Stimulated activated CD4-positive, alpha-beta T cell treated with anti-CD3 and anti-CD28 coated beads, Interleukin-15, amount 100 ng/mL, for 48 hours (primary cell): ENCODE data around the gene ZNF280A.
"Not testable (repeated sequence)": the region's sequence is repeated elsewhere in the genome, so short reads cannot be mapped to it uniquely, and the experiment has no call there.

Experiments
- DNase-seq, 2 donors: peaks; one replicate each; pipeline ENCODE4 v3.0.0-alpha.2; 2020; ENCODE audit warnings: low read depth in 2 of 2

ZNF280A gene

DNA sequence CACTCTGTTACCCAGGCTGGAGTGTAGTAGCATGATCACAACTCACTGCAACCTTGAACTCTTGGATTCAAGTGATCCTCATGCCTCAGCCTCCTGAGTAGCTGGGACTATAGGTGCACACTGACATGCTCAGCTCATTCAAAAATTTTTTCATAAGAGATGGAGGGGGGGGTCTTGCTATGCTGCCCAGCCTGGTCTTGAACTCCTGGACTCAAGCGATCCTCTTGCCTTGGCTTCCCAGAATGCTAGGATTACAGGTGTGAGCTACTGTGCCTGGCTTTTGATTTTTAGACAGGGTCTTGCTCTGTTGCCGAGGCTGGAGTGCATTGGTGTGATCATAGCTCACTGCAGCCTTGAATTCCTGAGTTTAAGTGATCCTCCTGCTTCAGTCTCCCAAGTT, 25.0 kb upstream of the ZNF280A start:
- no peak for DNase-seq

DNA sequence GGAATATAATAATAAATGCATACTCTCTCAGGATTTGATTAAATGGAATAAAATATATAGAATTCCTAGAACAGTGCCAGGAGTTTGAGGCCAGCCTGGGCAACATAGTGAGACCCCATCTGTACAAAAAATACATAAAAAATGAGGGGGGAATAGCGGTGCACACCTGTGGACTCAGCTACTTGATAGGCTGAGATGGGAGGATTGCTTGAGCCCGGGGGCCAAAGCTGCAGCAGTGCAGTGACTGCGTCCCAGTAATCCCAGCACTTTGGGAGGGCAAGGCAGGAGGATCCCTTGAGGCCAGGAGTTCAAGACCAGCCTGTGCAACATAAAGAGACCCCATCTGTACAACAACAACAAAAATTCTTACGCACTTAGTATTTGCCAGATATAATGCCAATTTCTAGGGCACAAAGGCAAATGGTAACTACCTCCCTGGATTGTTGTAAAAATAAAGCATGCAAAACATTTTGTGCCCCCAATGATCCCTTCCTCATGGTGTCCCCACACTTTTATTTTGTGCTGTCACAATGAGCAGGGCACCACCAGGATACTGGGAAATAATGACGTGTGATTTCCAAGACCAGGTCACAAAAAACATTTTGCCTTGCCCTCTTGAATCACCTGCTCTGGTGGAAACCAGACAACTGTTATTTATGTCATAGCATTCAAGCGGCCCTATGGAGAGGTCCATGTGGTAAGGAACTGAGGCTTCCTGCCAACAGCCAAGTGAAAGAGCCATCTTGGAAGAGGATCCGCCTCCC, 18.3 kb upstream of the ZNF280A start:
- DNase-seq, result no peak

DNA sequence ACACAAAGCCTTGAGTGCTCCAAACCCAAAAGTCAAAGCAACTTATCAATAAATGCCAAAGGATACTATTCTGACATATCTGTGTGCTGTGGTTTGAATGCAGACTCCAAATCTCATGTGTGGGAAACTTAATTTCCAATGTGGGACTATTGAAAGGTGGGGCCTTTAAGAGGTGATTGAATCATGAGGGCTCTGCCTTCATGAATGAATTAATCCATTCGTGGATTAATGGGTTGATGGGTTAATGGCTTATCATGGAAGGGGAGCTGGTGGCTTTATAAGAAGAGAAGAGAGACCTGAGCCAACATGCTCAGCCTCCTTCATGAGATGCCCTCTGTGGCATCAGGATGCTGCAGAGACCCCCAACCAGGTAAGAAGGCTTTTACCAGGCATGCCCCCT, 16.8 kb upstream of the ZNF280A start:
- DNase-seq, result no peak

DNA sequence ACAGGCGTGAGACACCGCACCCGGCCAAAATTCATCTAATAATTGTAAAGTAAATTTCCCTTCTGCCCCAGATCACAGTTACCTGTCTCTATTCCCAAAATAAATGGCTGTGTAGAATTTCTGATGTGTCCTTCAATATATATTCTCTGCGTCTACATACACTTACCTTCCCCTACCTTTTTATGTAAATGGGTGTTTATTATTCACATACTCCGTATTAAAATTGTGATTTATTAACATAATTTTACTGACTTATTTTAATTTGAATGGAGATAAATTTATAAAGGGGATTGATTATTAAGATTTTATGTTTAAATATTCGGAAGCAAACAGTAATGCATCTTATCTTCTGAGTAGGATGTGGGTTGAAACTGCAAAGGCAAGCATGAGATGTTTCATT, 16.4 kb upstream of the ZNF280A start:
- no peak for DNase-seq

DNA sequence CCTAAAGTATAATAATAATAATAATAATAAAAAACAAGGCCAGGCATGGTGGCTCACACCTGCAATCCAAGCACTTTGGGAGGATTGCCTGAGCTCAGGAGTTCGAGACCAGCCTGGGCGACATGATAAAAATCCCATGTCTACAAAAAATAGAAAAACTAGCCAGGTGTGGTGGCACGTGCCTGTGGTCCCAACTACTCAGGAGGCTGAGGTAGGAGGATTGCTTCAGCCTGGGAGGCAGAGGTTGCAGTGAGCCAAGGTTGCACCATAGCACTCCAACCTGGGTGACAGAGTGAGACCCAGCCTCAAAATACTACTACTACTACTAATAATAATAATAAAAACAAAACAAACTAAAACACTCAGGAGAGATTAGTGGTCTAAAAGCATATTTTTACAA, 15.6 kb upstream of the ZNF280A start:
- no peak for DNase-seq

DNA sequence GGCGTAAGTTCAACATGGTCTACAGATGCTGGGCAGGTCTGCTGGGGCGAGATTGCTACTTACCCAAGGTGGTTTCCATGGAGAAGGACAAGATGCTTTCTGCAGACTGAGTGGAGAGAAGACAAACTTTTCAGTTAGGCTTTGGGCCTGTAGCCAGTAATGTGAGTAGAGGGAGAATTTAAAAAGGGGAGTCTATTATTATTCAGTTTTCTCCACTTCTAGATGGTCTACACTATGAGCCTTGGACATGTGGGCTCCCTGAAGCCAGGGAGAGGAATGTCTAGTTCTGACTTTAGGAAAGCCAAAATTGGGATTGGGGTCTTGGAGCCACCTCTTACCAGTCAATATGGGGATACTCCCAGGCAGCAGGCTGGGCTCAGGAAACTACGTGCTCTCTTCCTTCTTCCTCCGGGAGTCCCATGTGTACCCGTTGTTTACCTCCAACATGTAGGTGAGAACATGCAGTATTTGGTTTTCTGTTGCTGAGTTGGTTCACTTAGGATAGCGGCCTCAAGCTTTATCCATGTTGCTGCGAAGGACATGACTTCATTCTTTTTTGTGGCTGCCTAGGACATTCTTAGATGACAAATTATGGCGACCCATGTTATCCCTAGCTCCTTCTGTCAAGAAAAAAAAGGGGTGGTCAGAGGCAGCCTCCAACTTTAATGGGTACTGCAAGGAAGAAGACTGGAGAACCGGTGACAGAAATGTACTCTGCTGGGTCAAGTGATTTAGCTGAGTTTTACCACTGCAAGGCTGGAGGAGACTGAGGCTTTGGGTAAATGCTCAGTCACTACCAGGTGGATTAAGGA, 14.7 kb upstream of the ZNF280A start:
- no peak for DNase-seq

DNA sequence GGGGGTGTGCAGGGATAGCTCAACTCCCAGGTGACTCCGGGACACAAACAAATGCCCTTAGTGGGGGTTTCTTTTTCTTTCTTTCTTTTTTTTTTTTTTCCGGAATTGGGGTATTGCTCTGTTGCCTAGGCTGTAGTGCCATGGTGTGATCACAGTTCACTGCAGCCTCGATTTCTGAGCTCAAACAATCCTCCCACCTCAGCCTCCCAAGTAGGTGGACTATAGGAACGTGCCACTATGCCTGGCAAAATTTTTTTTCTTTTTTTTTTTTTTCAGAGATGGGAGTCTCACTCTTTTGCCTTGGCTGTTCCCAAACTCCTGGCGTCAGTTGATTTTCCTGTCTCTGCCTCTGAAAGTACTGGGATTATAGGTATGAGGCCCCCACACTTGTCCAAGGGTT, 13.8 kb upstream of the ZNF280A start:
- no peak for DNase-seq

DNA sequence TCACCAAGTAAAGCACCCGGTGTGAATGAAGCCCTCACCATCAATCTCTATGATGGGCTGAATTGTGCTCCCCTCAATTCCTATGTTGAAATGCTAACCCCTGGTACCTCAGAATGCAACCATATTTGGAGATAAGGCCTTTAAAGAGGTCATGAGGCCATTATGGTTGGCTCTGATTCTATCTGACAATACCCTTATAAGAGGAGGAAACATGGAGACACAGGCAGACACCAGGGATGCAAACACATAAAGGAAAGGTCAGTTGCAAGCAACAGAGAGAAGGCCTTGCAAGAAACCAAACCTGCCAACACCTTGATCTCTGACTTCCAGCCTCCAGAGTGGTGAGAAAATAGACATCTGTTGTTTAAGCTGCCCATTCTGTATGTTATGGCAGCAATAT, 13.3 kb upstream of the ZNF280A start:
- no peak for DNase-seq

DNA sequence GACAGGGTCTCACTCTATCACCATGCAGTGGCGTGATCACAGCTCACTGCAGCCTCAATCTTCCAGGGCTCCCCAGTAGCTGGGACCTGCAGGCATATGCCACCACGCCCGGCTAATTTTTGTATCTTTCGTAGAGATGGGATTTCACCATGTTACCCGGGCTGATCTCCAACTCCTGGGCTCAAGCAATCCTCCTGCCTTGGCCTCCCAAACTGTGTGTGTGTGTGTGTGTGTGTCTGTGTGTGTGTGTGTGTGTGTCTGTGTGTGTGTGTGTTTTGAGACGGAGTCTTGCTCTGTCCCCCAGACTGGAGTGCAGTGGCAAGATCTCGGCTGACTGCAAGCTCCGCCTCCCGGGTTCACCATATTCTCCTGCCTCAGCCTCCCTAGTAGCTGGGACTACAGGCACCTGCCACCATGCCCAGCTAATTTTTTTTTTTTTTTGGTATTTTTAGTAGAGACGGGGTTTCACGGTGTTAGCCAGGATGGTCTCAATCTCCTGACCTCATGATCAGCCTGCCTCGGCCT, 12.5 kb upstream of the ZNF280A start:
- DNase-seq, result not testable (repeated sequence)

DNA sequence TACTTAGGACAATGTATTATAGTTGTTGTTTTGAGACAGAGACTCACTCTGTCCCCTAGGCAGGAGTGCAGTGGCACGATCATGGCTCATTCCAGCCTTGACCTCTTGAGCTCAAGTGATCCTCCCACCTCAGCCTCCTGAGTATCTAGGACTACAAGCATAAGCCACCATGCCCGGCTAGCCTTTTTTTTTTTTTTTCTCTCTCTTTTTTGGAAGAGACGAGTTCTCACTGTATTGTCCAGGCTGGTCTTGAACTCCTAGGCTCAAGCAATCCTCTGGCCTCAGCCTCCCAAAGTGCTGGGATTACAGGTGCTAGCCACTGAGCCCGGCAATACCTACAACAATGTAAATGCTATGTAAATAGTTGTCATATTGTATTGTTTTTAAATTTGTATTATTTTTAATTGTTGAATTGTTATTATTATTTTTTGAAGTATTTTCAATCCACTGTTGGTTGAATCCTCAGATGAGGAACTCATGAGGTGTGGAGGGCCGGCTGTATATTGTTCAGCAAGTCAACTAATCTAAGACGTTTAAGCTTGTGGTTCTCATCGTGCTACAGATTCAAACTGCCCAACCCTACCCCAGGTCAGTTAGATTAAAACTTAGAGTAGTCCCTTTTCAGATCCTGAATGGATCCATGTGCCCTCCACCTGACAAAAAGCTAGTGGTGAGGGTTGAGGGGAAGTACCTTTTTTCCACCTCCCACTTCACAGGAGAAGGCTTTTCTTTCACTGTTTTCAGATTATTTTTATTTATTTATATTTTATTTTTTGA, 11.9 kb upstream of the ZNF280A start:
- no peak for DNase-seq

DNA sequence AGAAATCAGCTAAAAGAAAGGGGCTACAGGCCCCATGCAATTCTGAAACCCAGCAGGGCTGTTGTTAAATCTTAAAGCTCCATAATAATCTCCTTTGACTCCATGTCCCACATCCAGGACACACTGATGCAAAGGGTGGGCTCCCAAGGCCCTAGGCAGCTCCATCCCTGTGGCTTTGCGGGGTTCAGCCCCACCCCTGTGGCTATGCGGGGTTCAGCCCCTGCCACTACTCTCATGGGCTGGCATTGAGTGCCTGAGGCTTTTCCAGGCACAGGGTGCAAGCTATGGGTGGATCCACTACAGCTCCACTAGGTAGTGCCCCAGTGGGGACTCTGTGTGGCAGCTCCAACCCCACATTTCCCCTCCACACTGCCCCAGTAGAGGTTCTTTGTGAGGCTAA, 8.7 kb upstream of the ZNF280A start:
- DNase-seq, result no peak

DNA sequence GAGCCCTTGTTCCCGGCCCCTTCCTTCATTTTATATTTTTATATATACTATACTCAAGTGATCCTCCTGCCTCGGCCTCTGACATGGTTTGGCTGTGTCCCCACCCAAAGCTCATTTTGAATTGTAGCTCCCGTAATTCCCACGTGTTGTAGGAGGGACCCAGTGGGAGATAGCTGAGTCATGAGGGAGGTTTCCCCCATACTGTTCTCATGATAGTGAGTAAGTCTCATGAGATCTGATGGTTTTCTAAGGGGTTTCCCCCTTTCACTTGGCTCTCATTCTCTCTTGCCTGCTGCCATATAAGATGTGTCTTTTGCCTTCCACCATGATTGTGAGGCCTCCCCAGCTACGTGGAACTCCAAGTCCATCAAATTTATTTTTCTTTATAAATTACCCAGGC, 7.2 kb upstream of the ZNF280A start:
- DNase-seq, result no peak

DNA sequence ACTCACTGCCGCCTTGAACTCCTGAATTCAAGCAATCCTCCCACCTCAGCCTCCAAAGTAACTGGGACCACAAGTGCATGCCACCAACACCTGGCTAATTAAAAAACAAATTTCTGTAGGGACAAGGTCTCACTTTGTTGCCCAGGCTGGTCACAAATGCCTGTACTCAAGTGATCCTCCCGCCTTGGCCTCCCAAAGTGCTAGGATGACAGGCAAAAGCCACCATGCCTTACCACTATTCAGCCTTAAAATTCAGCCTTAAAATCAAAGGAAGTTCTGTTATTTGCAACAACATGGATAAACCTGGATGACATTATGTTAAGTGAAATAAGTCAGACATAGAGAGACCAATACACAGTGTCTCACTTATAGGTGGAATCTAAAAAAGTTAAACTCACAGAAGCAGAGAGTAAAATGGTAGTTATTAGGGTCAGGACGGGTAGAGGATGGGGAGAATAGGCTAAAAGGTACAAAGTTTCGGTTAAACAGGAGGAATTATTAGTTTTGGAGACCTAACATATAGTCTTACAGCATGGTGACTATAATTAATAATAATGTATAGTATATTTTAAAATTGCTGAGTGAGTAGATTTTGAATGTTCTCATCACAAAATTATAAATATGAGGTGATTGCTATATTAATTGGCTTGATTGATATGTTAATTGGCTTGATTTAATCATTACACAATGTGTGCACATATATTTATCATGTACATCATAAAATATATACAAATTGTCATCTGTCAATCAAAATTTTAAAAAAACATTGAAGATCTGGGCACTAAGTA, 6.2 kb upstream of the ZNF280A start:
- DNase-seq, result no peak

DNA sequence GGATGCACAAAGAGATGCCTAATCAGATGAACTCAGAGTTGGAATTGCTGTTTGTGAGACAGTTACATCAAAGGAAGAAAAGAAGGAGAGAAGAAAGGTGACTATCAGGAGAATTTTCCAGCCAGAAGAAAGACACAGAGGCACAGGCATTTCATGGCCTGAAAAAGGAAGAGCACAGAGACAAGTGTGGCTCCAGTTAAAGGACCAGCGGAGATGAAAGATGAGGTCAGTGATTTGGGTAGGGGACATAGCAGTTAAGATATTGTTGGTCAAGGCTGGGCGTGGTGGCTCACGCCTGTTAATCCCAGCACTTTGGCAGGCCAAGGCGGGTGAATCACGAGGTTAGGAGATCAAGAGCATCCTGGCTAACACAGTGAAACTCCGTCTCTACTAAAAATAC, 3.4 kb upstream of the ZNF280A start:
- no peak for DNase-seq

DNA sequence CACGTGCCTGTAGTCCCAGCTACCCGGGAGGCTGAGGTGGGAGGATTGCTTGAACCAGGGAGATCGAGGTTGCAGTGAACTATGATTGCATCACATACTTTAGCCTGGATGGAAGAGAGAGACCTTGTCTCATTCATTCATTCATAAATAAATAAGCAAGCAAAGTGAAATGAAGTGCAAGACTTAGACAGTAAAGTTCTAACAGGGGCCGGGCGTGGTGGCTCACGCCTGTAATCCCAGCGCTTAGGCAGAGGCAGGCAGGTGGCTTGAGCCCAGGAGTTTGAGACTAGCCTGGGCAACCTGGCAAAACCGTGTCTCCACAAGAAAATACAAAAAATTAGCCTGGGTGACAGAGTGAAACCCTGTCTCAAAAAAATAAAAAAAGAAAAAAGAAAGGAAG, 1.6 kb upstream of the ZNF280A start:
- DNase-seq, result no peak

DNA sequence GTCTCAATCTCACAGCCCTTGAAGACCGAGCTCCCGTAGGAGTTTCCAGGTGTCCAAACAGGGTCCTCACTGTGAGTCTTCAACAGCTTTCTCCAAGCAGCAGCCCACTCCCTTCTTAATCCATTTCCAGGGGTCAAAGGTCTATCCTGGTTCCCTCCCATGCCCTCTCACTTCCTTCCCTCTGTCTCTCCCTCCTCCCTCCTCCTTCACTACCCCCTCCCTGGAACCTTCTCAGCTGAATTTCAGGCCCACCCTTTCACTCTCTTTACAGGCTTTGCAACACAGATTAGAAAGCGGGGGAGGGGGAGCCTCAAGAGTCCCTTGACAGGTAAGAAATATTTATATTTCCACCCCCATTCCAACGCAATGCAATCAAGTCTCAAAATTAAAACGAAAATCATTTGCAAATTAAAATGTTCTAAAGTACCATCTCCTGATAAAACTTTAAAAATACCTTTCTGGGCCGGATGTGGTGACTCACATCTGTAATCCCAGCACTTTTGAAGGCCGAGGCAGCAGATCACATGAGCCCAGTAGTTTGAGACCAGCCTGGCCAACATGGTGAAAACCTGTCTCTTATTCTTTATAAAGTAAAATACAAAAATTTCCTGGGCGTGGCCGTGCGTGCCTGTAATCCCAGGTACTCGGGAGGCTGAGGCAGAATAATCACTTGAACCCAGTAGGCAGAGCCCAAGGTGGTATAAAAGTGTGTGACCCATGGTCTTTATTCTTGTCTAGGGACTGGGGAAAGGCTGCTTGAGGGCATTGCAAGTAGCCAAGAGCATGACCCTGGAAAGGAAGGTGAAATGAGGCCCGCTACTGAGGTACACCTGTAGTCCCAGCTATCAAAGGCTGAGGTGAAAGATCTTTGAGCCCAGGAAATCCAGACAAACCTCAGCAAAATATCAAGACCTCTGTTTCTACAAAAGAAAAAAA, 865 bp upstream of the ZNF280A start:
- DNase-seq, result no peak

DNA sequence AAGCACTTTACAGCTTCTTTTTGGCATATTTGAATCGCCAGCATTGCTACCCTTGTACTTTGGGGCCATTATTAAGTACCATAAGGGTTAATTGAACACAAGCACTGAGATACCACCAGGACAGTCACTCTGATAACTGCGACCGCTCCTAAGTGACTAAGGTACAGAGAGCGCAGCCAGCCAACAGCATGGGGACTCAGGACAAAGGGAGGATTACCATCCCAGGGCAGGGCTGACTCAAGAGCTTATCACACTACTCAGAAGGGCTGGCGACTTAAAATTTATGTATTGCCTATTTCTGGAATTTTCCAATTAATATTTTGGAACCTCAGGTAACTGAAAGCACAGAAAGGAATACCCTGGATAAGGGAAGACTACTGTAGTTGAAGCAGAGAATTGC, 479 bp downstream of the ZNF280A start:
- no peak for DNase-seq

DNA sequence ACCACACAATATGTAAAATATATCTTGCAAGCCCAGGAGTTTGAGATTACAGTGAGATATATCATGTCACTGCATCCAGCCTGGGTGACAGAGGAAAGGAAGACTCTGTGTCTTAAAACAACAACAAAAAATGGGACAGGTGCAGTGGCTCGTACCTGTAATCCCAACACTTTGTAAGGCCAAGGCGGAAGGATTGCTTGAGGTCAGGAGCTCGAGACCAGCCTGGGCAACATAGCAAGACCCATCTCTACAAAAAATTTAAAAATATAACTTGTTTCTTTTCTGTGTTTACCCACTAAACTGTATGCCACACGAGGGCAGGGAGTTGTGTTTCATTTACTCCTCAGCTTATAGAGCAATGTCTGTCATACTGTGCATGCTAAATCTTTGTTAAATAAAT, 3.1 kb downstream of the ZNF280A start:
- DNase-seq, result no peak

DNA sequence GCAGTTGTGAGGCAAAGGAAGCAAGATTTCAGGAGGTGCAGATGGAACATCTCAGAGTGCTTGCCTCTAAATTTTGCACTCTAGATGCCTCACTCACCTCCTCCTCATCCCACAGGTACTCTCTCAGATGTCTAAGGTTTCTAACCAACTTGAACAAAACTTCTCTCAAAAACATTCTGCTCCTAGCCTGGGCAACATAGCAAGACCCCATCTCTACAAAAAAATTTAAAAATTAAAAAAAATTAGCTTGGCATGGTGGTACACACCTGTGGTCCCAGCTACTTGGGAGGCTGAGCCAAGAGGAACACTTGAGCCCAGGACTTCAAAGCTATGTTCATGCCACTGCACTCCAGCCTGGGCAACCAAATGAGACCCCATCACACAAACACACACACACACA, 4.2 kb downstream of the ZNF280A start:
- DNase-seq, result no peak

DNA sequence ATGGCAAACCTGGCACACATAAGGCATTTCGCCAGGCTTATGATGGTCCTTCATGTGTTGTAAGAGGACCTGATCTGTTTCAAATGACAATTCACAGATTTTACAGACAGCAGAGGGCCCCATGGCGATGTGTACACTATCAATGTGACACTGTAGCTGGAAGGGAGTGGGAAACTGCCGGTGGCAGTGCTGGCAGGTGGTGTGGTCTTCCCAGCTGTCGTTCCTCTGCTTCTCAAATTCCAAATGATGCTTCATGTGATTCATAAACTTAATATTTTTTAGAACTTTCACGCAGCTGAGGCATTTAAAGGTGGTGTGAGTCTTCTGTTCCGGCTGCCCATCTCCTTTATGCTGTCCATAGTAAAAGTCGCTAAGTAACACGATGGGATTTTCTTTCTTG, 5.6 kb downstream of the ZNF280A start:
- DNase-seq, result not testable (repeated sequence)
